ENCODE results near the gene AVPR2.

Gene AVPR2

DNA sequence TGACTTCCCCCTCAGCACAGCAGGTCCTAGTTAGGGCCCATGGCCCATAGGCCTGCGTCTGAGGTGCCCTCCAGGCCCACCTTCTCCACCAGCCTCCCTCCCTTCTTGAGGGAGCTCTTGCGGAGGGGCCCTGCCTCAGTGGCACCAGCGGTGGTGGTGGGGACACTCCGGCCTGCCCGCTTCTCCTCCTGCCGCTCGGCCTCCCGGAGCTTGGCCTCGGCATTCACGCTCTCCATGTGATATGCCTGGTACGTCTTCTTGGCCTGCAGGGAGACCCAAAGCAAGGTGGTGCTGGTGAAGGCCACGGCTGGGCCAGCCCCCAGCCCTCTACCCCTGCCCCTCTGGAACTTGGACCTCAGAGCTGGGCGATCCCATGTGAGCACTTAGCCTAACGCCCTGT is 16.1 kb downstream of the AVPR2 start:
- no peak for DNase-seq

DNA sequence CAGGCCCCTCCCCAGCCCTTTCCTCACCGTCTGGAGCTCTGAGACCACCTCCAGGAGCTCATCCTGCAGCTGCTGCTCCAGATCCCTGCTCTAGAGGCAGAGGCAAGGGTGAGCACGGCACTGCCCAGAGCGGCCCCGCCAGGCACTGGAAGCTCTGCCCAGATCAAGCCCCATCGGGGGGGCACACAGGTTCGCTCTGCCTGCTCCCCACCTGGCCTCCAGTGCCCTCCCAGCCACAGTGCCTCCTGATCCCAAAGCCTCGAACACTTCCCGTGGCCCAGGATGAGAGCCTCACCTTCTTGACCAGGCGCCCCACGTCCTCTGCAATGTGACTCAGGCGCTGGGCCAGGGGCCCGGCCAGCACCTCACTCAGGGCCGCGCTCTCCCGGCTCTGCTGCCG is 16.6 kb downstream of the AVPR2 start:
- DNase-seq = no peak

DNA sequence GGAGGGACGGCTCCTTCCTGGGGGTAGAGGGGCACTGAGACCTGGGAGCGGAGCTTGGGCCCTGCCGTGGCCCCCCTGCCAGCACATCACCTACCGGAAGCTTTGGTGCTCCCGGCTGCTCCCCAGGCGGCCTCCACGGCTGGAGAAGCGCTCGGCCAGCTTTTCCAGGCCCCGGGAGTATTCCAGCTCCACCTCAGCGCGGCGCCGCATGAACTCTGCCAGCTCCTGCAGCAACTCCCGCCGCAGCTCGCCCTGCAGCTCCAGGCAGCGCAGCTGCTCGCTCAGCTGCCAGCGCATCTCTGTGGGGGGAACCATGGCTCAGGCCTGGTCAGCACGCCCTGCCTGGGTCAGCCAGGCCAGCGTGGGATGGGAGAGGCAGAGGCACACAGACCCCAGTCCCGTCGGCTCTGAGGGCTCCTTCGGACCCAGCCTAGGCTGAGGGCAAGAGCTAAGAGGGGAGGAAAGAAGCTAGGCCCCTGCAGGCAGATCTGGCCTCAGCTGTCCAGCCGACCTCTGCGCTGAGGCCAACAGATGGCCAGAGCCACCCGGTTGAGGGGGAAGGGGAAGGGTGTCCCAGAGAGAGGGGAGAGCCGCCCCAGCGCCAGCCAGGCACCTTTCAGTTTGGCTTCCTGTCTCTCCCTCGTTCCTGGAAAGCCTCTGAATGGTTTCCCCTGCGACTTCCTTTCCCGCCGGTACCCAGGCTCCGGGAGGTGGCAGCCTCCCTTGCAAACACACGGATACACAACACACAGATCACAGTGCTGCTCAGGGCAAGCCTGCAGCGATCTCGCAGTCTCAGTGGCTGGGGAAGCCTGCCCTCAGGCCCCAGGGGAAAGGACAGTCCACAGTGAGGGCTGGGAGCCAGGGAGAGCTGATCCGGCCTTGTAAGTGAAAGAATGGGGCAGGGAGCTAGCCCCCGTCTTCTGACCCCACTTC is 17.3 kb downstream of the AVPR2 start:
- DNase-seq = peak; percentile 28

DNA sequence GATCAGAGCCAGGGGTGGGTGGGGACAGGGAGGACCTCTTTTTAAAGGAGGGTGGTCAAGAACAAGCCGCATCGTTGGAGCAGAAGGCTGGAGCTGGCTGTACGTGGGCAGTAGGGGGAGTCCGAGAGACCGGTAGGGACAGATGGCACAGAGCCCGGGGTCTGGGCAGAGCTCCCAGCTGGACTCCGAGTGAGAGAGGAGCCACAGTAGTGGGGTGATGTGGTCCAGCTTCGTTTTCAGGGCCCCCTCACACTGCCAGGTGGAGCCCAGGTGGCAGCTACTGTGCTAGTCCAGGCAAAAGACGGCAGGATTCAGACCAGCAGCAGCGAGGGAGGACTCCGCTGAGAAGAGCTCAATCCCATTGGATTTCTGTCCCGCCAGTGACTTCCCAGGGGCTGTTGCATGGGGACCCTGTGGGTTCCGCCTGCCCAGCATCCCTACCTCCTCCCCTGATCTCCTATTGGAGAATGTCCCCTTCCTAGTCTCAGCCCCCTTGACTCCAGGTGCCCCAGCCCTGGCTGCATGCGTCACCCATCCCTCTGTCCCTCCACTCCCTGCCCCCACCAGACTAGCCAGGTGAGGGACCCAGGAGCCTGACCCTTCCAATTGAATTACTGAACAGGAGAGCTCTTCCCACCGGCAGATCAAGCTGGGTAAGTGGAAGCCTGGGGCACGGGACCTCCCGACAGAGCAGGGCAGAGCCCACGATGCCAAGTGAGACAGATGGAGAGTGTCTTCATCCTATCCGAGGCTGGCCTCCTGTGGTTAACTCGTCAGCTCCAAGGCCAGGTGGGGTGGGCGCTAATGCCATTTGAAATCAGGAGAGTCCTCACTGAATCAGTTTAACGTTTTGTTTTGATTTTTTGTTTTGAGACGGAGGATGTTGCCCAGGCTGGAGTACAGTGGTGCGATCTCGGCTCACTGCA is 18.7 kb downstream of the AVPR2 start:
- DNase-seq = peak; percentile 73

DNA sequence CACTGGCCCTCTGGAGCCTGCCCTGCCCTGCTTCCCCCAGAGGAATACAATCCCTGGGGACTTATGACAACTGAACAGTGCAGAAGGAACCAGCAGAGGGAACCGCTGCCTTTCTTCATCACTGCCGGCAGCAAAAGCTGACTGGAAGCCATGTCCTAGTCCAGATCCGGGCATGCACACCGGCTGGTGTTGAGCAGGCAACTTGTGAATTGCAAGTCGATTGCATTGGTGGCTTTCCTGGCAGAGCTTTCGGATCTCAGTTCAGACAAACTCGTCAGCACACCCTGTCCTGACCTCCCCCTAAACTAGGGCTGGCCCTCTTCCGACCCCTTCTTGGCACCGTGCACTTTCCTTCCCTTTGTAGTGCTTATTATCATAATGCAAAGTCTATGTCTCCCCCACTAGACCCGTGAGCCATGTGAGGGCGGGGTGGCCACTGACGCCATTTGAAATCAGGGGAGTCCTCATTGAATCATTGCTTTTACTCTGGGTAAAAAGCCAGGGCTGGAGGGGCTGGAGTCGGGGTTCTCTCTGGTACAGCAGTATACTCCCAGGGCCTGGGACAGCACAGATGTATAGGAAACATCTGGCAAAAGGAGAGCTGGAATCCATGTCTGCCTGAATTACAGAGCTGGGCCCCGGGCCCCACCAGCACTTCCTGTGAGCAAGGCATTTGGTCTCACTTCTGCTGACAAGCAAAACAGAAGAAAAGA is 19.8 kb downstream of the AVPR2 start:
- DNase-seq = peak; percentile 37

DNA sequence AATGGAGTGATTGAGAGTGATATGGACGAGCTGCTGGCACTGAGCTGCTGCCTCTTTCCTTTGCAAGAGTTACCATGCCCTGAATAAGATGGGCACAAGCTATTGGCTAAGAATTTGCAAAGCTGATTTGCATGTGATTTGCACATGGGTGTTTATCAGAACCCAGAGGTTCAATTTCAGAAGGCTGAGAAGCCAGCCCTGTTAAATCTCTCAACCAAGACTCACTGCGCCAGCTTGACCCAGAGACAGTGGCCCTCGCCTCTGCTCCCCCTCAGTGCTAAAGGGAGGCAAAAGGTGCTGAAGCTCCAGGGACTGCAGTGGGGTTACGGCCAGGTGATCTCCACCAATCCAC is 20.9 kb downstream of the AVPR2 start:
- DNase-seq = peak; percentile 17

DNA sequence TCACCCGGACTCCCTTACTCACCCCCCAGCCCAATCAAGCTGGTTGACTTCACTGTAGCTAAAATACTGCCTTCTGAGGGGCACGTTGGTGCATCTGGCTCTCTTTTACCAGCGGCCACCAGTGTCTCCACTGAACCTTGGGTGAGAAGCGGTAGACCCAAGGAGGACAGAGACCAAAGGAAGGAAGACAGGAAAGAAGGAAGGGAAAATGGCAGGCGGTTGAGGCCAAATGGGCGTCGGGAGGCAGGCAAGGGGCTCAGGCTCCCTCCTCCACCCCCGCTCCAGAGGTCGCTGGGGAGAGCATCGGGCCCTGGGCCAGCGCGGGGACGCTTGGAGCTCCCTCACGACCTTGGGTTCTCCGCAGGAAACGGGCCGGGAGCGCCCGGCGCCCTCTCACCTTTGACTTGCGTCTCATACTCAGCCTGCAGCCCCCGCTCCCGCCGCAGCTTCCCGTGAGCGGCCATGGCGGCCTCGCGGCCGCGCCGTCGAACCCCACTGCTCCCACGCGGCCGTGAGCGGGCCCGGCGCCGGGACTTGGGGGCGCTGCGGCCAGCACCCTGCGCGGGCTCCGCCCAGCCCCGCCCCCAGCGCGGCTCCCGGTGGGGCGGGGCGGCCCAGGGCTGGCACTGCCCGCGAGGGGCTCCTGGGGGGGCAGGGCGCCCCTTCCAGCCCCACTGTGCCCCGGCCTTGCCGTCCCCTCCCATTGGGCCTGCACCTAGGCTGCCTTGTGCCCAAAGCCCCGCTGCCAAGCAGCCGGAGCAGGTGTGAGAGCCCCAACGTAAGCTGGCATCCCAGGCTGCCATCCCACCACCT is 21.5 kb downstream of the AVPR2 start, which contains the start of gene ARHGAP4:
TSS of gene ARHGAP4 (minus strand) at position 526 of the 813 bp plus-strand sequence. CDS start at position 464, 62 bp downstream.
- DNase-seq = peak; percentile 24

DNA sequence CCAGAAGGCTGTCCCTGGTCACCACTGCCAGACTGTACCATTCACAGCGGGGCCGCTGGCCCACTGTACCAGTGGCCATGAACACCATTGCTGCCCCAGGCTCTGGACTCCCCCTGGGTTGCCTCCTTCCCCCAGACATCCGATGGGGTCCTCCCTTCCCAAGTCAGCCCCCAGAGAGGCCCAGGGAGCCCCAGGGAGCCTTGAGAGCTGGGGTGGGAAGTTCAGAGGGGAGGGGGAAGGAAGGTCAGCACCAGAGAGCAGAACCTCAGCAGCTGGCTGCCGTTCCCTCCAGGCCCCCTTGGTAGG is 22.0 kb downstream of the AVPR2 start:
- DNase-seq = no peak

DNA sequence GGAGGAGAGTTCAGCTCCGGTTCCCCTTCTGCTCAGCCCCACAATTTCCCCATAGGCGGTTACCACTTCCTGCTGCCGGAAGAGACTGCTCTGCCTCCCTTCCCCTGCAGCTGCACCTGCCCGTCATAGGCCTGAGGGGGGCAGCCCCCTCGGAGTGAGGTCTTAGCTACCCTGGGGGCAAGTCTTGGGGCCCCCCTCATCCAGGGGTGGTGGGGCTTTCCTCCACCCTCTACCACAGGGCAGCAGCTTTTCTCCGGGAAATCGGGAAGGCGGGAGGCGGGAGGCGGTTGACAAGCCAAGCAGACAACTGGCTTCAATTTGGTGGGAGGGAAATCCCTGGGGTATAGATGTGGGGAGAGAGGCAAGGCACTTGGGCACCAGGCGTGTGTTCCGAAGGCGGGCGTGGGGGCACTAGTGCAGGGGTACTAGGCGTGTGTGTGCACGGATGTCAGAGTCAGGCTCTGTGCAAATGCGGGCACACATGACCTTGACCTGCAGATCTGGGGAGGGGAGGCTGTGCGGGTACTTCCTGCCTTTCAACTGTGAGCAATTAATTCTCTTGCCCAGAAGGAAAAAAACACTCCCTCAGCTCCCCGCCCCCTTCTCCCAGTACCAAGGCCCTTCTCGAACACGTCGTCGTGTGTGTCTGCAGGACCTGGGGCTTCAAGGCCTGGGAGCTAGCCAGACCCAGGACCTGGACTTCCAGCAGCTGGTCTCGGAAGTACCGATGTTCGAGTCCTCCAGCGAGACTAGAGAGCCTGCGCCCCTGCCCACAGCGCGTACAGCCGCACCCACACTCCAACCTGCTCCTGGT is 22.6 kb downstream of the AVPR2 start:
- peak; percentile 73 for DNase-seq

DNA sequence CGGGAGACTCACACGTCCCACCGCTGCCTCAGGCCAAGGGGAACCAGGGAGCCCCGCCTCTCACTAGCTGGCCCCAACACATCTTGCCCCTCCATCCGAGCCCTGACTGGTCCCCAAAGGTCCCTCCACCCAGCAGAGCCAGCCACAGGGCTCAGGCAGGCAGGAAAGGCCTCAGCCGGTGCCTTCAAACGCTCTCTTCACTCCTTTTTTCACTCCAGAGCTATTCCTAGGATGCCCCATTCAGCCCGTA is 23.1 kb downstream of the AVPR2 start:
- DNase-seq = no peak

DNA sequence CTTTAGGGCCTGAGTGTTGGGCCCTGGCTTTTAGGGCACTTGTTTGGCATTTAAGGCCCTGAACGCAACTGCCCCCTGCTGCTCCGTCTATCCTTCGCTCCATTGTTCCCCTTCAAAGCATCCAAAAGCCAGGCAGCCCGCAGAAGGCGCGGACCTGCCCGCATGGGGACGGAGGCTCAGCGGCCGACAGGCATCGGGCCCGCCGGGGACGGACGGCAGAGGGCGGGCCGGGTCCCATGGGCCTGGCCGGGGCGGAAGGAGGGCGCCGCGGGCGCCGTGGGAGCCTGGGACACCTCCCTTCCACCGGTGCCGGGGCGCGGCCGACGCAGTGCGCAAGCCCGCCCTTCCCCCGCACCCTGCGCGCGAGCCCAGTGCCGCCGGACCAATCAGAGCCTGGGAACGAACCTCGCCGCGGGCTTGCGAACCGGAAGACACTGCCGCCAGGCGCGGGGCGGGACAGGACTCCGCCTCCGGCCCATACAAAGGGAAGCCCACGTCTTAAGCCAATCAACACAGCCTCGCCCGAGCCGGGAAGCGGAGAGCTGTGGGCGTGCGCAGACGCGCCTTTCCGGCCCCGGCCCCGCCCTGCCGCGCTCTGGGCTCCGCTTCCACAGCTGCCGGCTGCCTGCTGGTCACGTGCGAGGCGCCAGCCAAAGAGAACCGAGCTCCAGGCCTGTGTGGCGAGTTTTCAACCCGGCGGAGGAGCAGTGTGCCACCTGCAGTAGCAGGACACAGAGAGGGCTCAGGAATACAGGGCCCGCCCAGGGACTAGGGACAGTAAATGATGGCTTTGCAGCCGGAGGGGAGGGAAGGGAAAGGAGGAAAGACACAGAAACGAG is 23.7 kb downstream of the AVPR2 start:
- DNase-seq = peak; percentile 96

DNA sequence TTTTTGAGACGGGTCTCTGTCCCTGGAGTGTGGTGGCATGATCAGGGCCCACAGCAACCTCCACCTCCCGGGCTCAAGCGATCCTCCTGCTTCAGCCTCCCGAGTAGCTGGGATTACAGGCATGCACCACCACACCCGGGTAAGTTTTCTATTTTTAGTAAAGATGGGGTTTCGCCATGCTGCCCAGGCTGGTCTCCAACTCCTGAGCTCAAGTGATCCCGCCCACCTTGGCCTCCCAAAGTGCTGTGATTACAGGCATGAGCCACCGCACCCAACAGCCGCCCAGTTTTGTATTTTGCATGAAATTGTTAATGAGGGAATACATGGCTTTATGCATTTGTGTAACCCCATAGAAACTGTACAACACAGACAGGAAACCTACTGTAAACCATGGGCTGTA is 24.4 kb downstream of the AVPR2 start:
- no peak for DNase-seq

DNA sequence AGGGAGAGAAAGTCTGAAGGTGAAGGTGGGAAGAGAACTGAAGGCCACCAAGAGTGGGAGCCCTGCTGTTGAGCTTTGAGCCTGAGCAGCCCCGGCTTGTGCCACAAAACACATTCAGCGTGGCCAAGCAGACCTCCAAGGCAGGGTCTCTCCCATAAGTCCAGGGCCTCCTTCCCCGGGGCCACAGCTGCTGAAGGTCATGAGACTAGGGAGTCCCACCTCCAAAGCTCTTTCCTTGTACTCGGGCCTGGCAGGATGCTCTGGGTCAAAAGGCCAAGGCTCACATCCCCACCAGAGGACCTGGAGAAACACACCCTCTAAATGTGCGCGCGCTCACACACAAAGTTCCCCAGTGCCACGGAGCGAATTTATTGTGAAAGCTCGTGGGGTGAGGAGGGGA is 25.1 kb downstream of the AVPR2 start:
- no peak for DNase-seq

DNA sequence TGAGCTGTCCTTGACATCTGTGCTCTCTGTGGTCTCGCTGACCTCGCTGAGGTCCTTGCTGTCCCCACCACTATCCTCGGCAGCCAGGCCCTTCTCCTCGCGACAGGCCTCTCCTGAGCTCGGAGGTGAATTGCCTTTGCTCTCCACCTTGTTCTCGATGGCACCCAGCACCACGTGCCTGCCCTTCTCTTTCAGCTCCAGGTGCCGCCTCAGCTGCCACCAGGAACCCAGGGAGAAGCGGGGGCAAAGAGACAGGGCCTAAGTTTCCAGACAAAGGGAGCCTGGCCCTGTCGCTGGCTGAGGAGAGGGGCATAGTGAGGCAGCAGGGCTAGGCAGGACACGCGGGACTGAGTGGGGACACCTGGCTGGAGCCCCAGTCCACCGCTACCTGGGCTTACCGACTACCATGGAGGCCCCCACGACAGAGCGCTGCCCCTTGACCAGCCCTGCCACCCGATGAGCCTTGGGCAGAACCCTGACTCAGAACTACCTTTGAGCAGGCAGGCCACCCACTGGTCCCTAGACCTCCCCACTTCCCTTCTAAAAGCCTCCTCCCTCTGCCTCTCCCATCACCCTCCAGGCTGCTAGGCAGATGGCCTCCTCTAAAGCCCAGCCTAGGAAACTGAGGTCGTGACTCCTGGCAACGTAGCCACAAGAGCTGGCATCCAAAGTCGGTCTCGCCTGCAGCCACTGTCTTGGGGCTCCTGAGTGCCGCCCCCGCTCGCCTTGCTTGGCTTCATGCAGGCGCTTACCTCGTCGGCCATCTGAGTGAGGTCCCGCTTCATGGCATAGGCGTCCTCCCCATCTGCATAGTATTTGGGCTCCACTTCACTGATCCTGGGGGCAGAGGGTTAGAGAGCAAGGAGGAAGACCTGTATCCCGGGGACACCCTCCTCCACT is 25.8 kb downstream of the AVPR2 start:
- DNase-seq = no peak

DNA sequence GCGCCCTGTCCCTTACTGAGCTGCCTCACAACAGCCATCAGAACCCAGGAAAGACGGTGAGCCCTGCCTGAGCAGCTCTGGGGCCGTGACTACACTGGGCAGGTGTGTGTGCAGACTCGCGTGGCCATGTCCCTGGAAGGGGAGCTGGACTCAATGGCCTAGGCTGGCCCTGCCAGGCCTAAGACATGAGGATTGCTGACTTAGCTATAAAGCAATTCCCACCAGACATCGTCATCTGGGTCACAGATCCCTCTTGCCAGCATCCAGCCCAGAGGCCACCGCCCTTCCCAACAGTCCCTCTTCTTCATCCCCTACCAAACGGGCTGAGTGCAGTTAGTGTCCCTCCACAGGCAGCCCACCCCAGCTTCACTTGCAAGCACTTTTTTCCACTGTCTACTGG is 26.7 kb downstream of the AVPR2 start:
- DNase-seq = peak; percentile 9

DNA sequence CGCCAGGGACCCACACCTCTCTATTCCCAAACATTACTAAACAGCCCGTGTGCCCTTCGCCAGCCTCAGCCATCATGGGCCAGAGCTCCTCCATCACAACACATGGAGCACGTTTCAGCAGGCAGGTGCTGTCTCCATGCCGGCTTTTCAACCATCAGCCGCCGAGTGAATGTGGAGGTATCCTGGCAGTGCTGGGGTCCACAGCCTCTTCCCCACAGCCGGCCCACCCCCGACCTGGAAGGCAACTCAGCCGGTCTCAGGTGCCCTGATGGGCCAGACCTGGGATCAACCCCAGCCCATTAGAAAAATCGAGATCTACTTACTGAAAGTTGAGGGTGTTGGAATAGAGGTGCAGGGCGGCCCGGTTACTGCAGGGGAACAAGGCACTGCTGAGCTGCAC is 27.3 kb downstream of the AVPR2 start:
- DNase-seq = peak; percentile 18

DNA sequence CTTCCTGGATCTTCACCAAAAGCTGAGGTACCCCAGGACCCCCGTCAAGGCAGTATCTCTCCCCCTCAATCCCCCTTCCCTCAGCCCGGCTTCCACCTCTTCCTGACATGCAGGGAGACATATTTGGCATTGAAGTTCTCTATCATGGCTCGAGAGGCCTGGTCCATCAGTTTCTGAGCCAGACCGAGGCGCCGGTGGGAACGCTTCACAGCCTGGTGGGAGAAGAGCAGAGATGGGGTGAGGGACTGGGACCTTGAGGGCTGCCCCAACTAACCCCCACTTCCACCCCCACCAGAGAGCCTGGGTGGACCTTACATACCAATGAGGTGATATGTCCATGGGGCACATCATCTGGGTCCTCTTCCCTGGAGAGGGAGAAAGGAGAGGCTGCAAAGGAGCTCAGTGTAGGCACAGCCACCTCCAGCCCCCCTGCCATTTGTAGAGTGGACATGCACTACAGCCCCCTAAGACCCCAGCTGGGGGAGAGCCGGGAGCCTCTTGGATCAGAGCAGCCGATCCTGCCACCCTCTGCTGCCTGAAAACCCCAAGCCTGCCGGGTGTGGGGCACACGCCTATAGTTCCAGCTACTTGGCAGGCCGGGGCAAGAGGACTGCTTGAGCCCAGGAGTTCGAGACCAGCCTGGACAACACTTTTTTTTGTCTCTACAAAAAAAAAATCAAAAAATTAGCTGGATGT is 27.9 kb downstream of the AVPR2 start:
- peak; percentile 6 for DNase-seq

DNA sequence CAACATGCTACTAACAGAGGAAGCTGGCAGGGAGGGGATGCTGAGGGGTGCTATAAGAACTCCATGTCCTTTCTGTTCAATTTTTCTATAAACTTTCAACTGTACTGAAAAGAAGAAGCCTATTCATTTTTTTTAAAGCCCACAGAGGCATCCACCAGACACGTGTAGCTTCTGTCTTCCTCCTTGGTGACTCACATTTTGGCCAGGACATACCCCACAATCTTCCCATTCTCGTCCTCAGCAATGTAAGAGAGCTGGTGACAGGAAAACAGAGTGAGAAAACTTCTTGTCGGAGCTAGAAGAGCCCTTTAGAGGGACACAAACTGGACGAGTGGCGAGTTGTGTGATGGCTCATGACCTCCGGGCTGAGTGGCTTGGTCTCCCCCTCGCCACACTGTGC is 29.3 kb downstream of the AVPR2 start:
- no peak for DNase-seq

DNA sequence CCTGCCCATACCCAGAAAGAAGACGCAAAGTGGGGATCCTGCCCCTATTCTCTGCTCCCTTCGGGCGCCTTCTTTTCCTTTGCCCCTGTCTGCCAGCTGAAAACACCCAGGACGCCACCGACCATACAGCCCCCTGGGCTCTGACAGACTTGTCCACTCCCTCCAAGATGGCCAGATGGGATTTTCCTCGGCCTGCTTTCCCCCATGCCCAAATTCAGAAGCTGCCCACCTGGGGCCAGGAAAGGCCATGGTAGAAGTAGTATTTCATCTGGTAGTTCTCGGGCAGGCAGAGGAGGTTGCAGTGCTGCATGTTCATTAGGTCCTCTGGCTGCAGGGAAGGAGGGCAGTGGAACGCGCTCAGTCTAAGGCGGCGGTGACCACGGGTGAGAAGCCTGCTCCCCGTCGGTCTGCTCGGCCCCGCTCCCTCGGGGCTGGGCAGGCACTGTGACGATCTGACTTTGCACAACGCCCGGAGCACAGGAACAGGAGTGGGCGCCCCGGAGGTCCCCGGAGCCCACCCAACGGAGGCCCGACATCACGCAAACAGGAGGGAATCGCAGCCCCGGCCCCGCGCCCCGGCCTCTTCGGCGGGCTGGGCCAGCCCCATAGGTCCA is 29.8 kb downstream of the AVPR2 start:
- DNase-seq = no peak

All from left hindlimb (tissue), 1 donor.